GM23338 (cell line): Measurements from ENCODE around the gene ETV6.

Source experiments
- CREB1 ChIP-seq: fragments of 250-450 bp; sonication (Bioruptor Pico); IDR thresholded peaks from 2 replicates; pipeline ENCODE4 v1.5.0; 2020; ENCODE audit warnings: low read depth, mild to moderate bottlenecking, moderate library complexity
- CTCF ChIP-seq, 2 experiments: fragments of 200-600 bp in 1 of 2; sonication (generic) in 1 of 2; conservative IDR thresholded peaks; 2 replicates each; pipeline versions ENCODE4 v1.5.1 to v1.6.1; 2016 to 2017; ENCODE audit warnings: antibody characterized with exemption in 2 of 2, low read depth in 2 of 2, mild to moderate bottlenecking in 2 of 2, moderate library complexity in 1 of 2
- ETS1 ChIP-seq: IDR thresholded peaks from 2 replicates; pipeline ENCODE4 v1.6.1; 2016; ENCODE audit warnings: antibody characterized with exemption
- EZH2 ChIP-seq: fragments of 200-600 bp; sonication (generic); IDR thresholded peaks from one replicate; pipeline ENCODE4 v1.8.0; 2017; ENCODE audit warnings: antibody characterized with exemption, mild to moderate bottlenecking, low read depth; ENCODE audit not compliant: unreplicated experiment
- EZH2phosphoT487 ChIP-seq: fragments of 200-600 bp; sonication (generic); IDR thresholded peaks from one replicate; pipeline ENCODE4 v1.8.1; 2018; ENCODE audit warnings: antibody characterized with exemption; ENCODE audit not compliant: unreplicated experiment
- NANOG ChIP-seq: IDR thresholded peaks from 2 replicates; pipeline ENCODE4 v1.6.1; 2016; ENCODE audit warnings: antibody characterized with exemption, borderline replicate concordance
- POLR2AphosphoS5 ChIP-seq: IDR thresholded peaks from 2 replicates; pipeline ENCODE4 v1.6.1; 2016; ENCODE audit warnings: antibody characterized with exemption, low read depth
- REST ChIP-seq: IDR thresholded peaks from one replicate; pipeline ENCODE4 v1.6.1; 2018; ENCODE audit warnings: antibody characterized with exemption; ENCODE audit not compliant: unreplicated experiment
- STAT1 ChIP-seq: IDR thresholded peaks from one replicate; pipeline ENCODE4 v1.6.1; 2016; ENCODE audit warnings: antibody characterized with exemption; ENCODE audit not compliant: unreplicated experiment
- ZNF114 ChIP-seq: fragments of 250-450 bp; sonication (Bioruptor Pico); IDR thresholded peaks from 2 replicates; pipeline ENCODE4 v1.5.0; 2020; ENCODE audit warnings: mild to moderate bottlenecking, moderate library complexity
- ZNF331 ChIP-seq: fragments of 250-450 bp; sonication (Bioruptor Pico); IDR thresholded peaks from 2 replicates; pipeline ENCODE4 v1.5.0; 2020; ENCODE audit warnings: low read depth, mild to moderate bottlenecking, moderate library complexity
- ZNF462 ChIP-seq: fragments of 250-450 bp; sonication (Bioruptor Pico); IDR thresholded peaks from 2 replicates; pipeline ENCODE4 v1.5.0; 2020; ENCODE audit warnings: mild to moderate bottlenecking, moderate library complexity

- TF ChIP-seq CTCF (conservative IDR thresholded peaks at IDR 0.05; ENCODE audit: low read depth in 2 of 2) (no peak), POLR2AphosphoS5 (no peak), EZH2 (no peak), EZH2phosphoT487 (no peak), CREB1 (CRISPR knock-in tag) (no peak), REST (no peak), ETS1 (no peak), NANOG (no peak), ZNF462 (CRISPR knock-in tag) (no peak), ZNF331 (CRISPR knock-in tag) (no peak), STAT1 (no peak), ZNF114 (CRISPR knock-in tag) (no peak)
Observed at GRCh38 chr12:11886339-11886738, 236.9 kb downstream of the ETV6 start.
